ENCODE results near the gene SRGAP1. TPM values are rescaled to one million over a fixed set of nuclear protein-coding genes. Genes with fewer than 3 reads are reported as not detected.

SRGAP1 gene
- total RNA-seq, 2 experiments from 2014 or later, result 0.02 to 0.21 TPM

GRCh38 chr12:63982604-63983295 lies 138.2 kb downstream of the SRGAP1 start:
- CTCF ChIA-PET, result interaction anchor here (1.1 to 1.2 kb wide), 2 partner anchors 27 to 68 kb away, joined by 3 read pairs; no protein-coding TSS in a partner anchor
- H3K4me3 Mint-ChIP-seq, result no peak overlapping the region
- intact Hi-C loops (cut with DNase I, micrococcal nuclease), result no loop called here
- ATAC-seq (no peak), DNase-seq (no peak)
- POLR2A ChIA-PET, result no interaction called here
- no peaks in the 10 kb centered on the region for H3K9me3 Mint-ChIP-seq (ENCODE audit: low read depth)
- no peak overlapping the region for H3K27ac Mint-ChIP-seq
- no peaks in the 10 kb centered on the region for H3K36me3 Mint-ChIP-seq (ENCODE audit: low read depth)
- H3K27me3 Mint-ChIP-seq, result peaks cover 4% of the 10 kb centered on the region
- no peaks in the 10 kb centered on the region for H3K4me1 Mint-ChIP-seq

- POLR2A ChIA-PET, result no interaction called here
- H3K27ac Mint-ChIP-seq, result no peak overlapping the region
Measured at GRCh38 chr12:63985456-63985855, 141.0 kb downstream of the SRGAP1 start.

GRCh38 chr12:63985945-63986344 lies 141.4 kb downstream of the SRGAP1 start:
- Mint-ChIP-seq H3K4me3 (no peak overlapping the region), H3K27ac (no peak overlapping the region), H3K9me3 (ENCODE audit: low read depth) (no peaks in the 10 kb centered on the region), H3K4me1 (no peaks in the 10 kb centered on the region), H3K27me3 (peaks cover 4% of the 10 kb centered on the region), H3K36me3 (ENCODE audit: low read depth) (no peaks in the 10 kb centered on the region)
- DNase-seq, result no peak
- POLR2A ChIA-PET, result no interaction called here
- no peak for ATAC-seq
- intact Hi-C loops (cut with DNase I, micrococcal nuclease), result no loop called here
- CTCF ChIA-PET, result no interaction called here

More at GRCh38 chr12:63985456-63985855, 141.0 kb downstream of the SRGAP1 start:
- Mint-ChIP-seq H3K27me3 (peaks cover 4% of the 10 kb centered on the region), H3K4me1 (no peaks in the 10 kb centered on the region), H3K36me3 (ENCODE audit: low read depth) (no peaks in the 10 kb centered on the region), H3K4me3 (no peak overlapping the region), H3K9me3 (ENCODE audit: low read depth) (no peaks in the 10 kb centered on the region)
- ATAC-seq (no peak), DNase-seq (no peak)
- intact Hi-C loops (cut with DNase I, micrococcal nuclease), result no loop called here
- CTCF ChIA-PET, result no interaction called here

- Mint-ChIP-seq H3K27me3 (peaks cover 4% of the 10 kb centered on the region), H3K4me3 (no peak overlapping the region), H3K36me3 (ENCODE audit: low read depth) (no peaks in the 10 kb centered on the region), H3K4me1 (no peaks in the 10 kb centered on the region), H3K27ac (no peak overlapping the region), H3K9me3 (ENCODE audit: low read depth) (no peaks in the 10 kb centered on the region)
- intact Hi-C loops (cut with DNase I, micrococcal nuclease), result no loop called here
- ATAC-seq (no peak), DNase-seq (no peak)
- ChIA-PET CTCF (no interaction called here), POLR2A (no interaction called here)
Measured at GRCh38 chr12:63989301-63989845, 144.9 kb downstream of the SRGAP1 start.

- no peak for DNase-seq
- intact Hi-C loops (cut with DNase I, micrococcal nuclease), result no loop called here
- Mint-ChIP-seq H3K4me1 (no peaks in the 10 kb centered on the region), H3K36me3 (ENCODE audit: low read depth) (no peaks in the 10 kb centered on the region), H3K4me3 (no peak overlapping the region), H3K27ac (no peak overlapping the region), H3K9me3 (ENCODE audit: low read depth) (no peaks in the 10 kb centered on the region), H3K27me3 (peaks cover 4% of the 10 kb centered on the region)
- ChIA-PET POLR2A (no interaction called here), CTCF (interaction anchor here (0.8 kb wide), 1 partner anchor 16 kb away, joined by 3 read pairs; no protein-coding TSS in a partner anchor)
- ATAC-seq, result no peak
Measured at GRCh38 chr12:63990828-63991547, 146.5 kb downstream of the SRGAP1 start.

- H3K4me1 Mint-ChIP-seq, result no peaks in the 10 kb centered on the region
- no peak overlapping the region for H3K4me3 Mint-ChIP-seq
- DNase-seq (no peak), ATAC-seq (no peak)
- ChIA-PET POLR2A (no interaction called here), CTCF (no interaction called here)
- intact Hi-C loops (cut with DNase I, micrococcal nuclease), result no loop called here
- H3K27ac Mint-ChIP-seq, result no peak overlapping the region
- H3K27me3 Mint-ChIP-seq, result peaks cover 10% of the 10 kb centered on the region
- H3K36me3 Mint-ChIP-seq (ENCODE audit: low read depth), result no peaks in the 10 kb centered on the region
- no peaks in the 10 kb centered on the region for H3K9me3 Mint-ChIP-seq (ENCODE audit: low read depth)
Measured at GRCh38 chr12:63994704-63995103, 150.2 kb downstream of the SRGAP1 start.

- H3K27me3 Mint-ChIP-seq, result peaks cover 14% of the 10 kb centered on the region
- DNase-seq (no peak), ATAC-seq (no peak)
- no peaks in the 10 kb centered on the region for H3K36me3 Mint-ChIP-seq (ENCODE audit: low read depth)
- CTCF ChIA-PET, result no interaction called here
- H3K27ac Mint-ChIP-seq, result no peak overlapping the region
- no peaks in the 10 kb centered on the region for H3K4me1 Mint-ChIP-seq
- H3K4me3 Mint-ChIP-seq, result no peak overlapping the region
- no peaks in the 10 kb centered on the region for H3K9me3 Mint-ChIP-seq (ENCODE audit: low read depth)
- intact Hi-C loops (cut with DNase I, micrococcal nuclease), result no loop called here
- POLR2A ChIA-PET, result no interaction called here
Measured at GRCh38 chr12:63995512-63995911, 151.0 kb downstream of the SRGAP1 start.

GRCh38 chr12:63996556-63996955 lies 152.1 kb downstream of the SRGAP1 start:
- Mint-ChIP-seq H3K27ac (no peak overlapping the region), H3K36me3 (ENCODE audit: low read depth) (no peaks in the 10 kb centered on the region), H3K4me1 (no peaks in the 10 kb centered on the region), H3K27me3 (peaks cover 15% of the 10 kb centered on the region), H3K4me3 (no peak overlapping the region), H3K9me3 (ENCODE audit: low read depth) (no peaks in the 10 kb centered on the region)
- no peak for DNase-seq
- ATAC-seq, result no peak
- intact Hi-C loops (cut with DNase I, micrococcal nuclease), result no loop called here
- ChIA-PET POLR2A (no interaction called here), CTCF (no interaction called here)

GRCh38 chr12:63997198-63997597 lies 152.7 kb downstream of the SRGAP1 start:
- POLR2A ChIA-PET, result no interaction called here
- no peak overlapping the region for H3K27ac Mint-ChIP-seq
- H3K9me3 Mint-ChIP-seq (ENCODE audit: low read depth), result no peaks in the 10 kb centered on the region
- no peaks in the 10 kb centered on the region for H3K4me1 Mint-ChIP-seq
- DNase-seq (no peak), ATAC-seq (no peak)
- no peak overlapping the region for H3K4me3 Mint-ChIP-seq
- no peaks in the 10 kb centered on the region for H3K36me3 Mint-ChIP-seq (ENCODE audit: low read depth)
- CTCF ChIA-PET, result no interaction called here
- peaks cover 13% of the 10 kb centered on the region for H3K27me3 Mint-ChIP-seq
- intact Hi-C loops (cut with DNase I, micrococcal nuclease), result no loop called here

GRCh38 chr12:63998584-63998983 lies 154.1 kb downstream of the SRGAP1 start:
- ChIA-PET POLR2A (no interaction called here), CTCF (no interaction called here)
- intact Hi-C loops (cut with DNase I, micrococcal nuclease), result no loop called here
- Mint-ChIP-seq H3K27me3 (peaks cover 11% of the 10 kb centered on the region), H3K9me3 (ENCODE audit: low read depth) (no peaks in the 10 kb centered on the region), H3K27ac (no peak overlapping the region), H3K36me3 (ENCODE audit: low read depth) (no peaks in the 10 kb centered on the region), H3K4me3 (no peak overlapping the region), H3K4me1 (no peaks in the 10 kb centered on the region)
- DNase-seq (no peak), ATAC-seq (no peak)

GRCh38 chr12:63999853-64000252 lies 155.4 kb downstream of the SRGAP1 start:
- ChIA-PET CTCF (no interaction called here), POLR2A (no interaction called here)
- DNase-seq (no peak), ATAC-seq (no peak)
- Mint-ChIP-seq H3K27ac (no peak overlapping the region), H3K4me1 (no peaks in the 10 kb centered on the region), H3K27me3 (peaks cover 11% of the 10 kb centered on the region), H3K4me3 (no peak overlapping the region), H3K9me3 (ENCODE audit: low read depth) (no peaks in the 10 kb centered on the region), H3K36me3 (ENCODE audit: low read depth) (no peaks in the 10 kb centered on the region)
- intact Hi-C loops (cut with DNase I, micrococcal nuclease), result no loop called here

GRCh38 chr12:64001439-64001838 lies 156.9 kb downstream of the SRGAP1 start:
- no peaks in the 10 kb centered on the region for H3K36me3 Mint-ChIP-seq (ENCODE audit: low read depth)
- H3K9me3 Mint-ChIP-seq (ENCODE audit: low read depth), result no peaks in the 10 kb centered on the region

More at GRCh38 chr12:64001439-64001838, 156.9 kb downstream of the SRGAP1 start:
- CTCF ChIA-PET, result no interaction called here
- no peak for DNase-seq
- Mint-ChIP-seq H3K4me1 (no peaks in the 10 kb centered on the region), H3K27me3 (peaks cover 11% of the 10 kb centered on the region), H3K27ac (no peak overlapping the region), H3K4me3 (no peak overlapping the region)
- no peak for ATAC-seq
- POLR2A ChIA-PET, result no interaction called here
- intact Hi-C loops (cut with DNase I, micrococcal nuclease), result no loop called here

Data from activated CD4-positive, alpha-beta T cell treated with anti-CD3 and anti-CD28 coated beads for 36 hours (primary cell).